C4-2B (cell line): Measurements from ENCODE around the gene ACTR3C.

Experiments
- ZFX ChIP-seq: fragments of 450-650 bp; IDR thresholded peaks from 2 replicates; pipeline ENCODE4 v1.6.1; 2017
- TF ChIP-seq, protein P1 (sequence below): fragments of 450-650 bp; conservative IDR thresholded peaks from 2 replicates; pipeline ENCODE4 v1.5.1; 2017; ENCODE audit warnings: mild to moderate bottlenecking

DNA sequence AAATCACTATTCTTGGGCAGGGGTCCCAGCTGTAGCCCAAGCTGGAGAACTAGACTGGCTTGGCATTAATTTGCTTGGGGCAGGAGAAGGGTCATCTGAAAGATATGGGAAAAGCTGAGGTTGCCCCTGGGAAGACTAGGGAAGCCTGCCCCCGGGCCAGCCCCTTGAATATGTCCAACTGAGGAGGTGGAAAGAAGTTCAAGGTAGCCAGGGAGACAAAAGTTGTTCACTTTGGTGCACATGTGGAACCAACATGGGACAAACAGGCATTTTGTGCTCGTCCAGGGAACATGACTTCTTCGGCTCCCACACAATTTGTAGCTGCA lies 1.6 kb downstream of the ACTR3C start:
- TF ChIP-seq, protein P1, sequence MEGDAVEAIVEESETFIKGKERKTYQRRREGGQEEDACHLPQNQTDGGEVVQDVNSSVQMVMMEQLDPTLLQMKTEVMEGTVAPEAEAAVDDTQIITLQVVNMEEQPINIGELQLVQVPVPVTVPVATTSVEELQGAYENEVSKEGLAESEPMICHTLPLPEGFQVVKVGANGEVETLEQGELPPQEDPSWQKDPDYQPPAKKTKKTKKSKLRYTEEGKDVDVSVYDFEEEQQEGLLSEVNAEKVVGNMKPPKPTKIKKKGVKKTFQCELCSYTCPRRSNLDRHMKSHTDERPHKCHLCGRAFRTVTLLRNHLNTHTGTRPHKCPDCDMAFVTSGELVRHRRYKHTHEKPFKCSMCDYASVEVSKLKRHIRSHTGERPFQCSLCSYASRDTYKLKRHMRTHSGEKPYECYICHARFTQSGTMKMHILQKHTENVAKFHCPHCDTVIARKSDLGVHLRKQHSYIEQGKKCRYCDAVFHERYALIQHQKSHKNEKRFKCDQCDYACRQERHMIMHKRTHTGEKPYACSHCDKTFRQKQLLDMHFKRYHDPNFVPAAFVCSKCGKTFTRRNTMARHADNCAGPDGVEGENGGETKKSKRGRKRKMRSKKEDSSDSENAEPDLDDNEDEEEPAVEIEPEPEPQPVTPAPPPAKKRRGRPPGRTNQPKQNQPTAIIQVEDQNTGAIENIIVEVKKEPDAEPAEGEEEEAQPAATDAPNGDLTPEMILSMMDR: no peak
- TF ChIP-seq ZFX: no peak
